HG02623 (cell line): Measurements from ENCODE around the gene HLA-DQA1.
"Not testable (repeated sequence)": the region's sequence is repeated elsewhere in the genome, so short reads cannot be mapped to it uniquely, and the experiment has no call there.

Source experiments
- ATAC-seq: cut with Tn5 transposase; IDR thresholded peaks from one replicate; pipeline ENCODE4 v1.9.1; 2021; ENCODE audit warnings: moderate library complexity; ENCODE audit not compliant: unreplicated experiment

Gene HLA-DQA1

DNA sequence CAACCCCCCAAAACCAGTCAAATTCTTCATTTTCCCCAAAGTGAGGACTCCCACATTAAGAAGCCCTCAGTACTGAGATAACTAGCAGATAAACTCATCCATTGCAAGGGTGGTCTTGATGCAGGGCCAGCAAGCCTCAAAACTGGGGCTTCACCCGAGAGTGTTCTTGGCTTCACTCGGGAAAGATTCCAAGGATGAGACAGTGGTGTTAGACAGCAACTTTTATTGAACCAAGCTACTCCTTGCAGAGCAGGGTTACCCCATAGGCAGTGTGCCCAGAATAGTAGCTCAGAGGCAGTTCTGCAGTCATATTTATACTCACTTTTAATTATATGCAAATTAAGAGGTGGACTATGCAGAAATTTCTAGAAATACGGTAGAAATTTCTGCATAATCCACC is 15.8 kb upstream of the HLA-DQA1 start:
- no peak for ATAC-seq

DNA sequence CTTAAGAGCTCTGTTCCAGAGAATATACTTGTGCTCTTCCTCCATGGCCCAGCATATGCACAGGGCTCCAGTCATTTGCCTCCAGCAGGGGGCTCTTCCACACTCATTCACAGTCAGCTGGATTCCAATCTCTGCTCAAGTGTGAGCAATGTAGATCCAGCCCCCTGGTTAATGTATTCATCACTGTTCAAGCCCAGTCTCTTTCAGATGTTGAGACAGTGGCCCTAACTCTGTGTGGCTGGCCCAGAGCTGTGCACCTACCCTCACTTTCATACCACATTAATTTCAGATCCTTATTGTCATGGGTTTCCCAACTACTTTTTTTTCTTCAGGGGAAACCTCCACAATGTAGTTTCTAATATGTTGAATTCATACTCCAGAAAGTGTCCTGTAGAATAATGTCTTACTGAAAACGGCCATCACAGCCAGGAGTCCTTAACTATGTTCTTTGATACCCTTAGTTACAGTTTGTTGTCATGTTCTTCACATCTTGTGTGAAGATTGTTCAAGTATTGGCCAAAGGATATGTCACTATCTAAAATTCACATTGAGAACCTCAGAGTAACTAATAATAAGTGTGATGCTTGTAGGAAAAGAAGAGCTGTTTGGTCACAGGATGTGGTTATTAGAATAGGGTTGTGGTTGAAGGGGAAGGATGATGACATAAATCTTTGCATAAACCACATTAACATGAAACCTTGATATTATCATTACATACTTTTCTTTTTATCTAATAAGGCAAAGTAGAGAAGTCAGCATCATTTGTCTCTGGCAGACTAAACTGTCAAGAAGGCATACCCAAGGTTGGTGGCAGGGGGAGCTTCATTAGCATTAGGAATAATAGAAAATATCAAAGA is 14.4 kb upstream of the HLA-DQA1 start:
- peak; percentile 57 for ATAC-seq

DNA sequence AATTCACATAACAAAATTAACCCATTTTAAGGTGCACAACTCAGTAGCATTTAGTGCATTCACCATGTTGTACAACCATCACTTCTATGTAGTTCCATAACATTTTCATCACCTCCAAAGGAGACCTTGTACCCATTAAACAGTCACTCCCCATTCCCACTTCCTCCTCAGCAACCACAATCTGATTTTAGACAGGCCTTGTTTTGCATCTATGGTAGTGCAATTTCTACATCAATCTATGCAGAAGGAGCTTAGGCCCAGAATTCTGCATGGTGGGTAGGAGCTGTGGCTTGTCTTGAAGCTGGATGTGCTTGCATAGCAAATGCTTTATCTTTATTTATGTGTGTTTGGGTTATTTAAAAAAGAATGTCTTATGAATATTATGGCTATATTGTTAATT is 13.5 kb upstream of the HLA-DQA1 start:
- ATAC-seq, result no peak

DNA sequence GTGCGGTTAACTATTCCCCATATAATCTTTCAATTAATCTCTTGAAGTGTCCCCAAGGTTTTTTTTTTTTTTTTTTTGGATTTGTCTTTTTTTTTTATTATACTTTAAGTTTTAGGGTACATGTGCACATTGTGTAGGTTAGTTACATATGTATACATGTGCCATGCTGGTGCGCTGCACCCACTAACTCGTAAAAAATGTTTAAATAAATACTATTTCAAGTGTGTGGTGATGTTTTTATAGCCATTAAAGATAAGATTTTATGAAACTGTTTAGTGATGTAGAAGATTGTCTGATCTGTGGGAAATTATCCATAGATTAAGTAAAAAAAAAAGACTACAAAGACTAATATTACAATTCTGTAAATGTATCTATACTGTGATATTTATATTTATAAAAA is 12.6 kb upstream of the HLA-DQA1 start:
- ATAC-seq, result no peak

DNA sequence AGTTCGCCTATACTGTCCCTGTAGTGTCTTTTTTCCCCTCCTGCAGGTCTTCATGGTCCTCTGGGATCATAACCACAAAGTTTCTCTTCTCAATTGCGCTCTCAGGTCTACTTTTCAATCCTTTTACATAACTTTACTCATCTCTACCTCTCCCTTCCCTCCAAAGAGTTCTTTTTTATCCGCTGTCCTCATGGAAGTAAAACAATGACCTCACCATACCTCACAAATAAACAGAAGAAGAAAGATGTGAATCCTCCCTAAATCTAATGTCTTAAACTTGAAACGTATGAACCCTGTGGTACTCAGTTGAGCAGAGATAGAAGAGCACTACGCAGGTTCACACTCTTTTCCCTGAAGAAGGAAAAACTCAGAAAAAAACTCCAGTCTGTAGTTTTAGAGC is 12.1 kb upstream of the HLA-DQA1 start:
- ATAC-seq, result no peak

DNA sequence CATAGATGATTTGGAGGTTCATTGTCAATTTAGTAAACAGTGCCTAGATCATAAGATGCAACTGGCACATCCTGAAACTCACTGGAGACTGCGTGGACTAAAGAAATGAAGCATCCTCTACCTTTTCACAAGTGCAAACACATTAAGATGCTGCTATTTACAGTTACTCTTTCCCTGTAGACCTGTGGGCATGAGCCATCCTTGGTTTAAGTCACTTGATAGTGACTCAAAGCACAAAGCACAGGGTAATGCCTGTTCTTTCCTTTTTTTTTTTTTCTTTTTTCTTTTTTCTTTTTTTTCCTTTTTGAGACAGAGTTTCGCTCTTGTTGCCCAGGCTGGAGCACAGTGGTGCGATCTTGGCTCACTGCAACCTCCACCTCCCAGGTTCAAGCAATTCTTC is 10.0 kb upstream of the HLA-DQA1 start:
- ATAC-seq, result no peak

DNA sequence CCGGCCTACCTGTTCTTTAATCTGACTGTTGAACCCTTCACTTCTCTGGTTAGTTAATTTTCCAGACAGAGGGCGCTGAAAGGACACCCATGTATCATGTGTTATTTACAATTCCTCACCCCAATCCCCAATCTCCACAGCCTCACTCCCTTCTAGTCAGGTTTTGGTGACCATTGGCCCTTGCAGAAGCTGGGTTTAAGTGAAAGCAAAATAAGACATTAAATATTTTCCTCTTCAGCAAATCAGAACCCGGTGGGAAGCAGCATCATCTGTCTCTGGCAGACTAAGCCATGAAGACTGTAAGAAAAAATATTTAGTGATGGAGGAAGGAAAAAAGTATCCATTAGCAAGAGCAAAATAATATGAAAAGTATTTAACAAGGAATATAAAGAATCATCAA is 9.4 kb upstream of the HLA-DQA1 start:
- ATAC-seq, result peak; percentile 38

DNA sequence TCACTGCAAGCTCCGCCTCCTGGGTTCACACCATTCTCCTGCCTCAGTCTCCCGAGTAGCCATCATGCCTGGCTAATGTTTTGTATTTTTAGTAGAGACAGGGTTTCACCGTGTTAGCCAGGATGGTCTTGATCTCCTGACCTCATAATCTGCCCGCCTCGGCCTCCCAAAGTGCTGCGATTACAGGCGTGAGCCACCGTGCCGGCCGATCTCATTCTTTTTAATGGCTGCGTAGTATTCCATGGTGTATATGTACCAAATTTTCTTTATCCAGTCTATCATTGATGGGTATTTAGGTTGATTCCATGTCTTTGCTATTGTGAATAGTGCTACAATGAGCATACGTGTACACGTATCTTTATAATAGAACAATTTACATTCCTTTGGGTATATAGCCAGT is 7.4 kb upstream of the HLA-DQA1 start:
- ATAC-seq, result not testable (repeated sequence)

DNA sequence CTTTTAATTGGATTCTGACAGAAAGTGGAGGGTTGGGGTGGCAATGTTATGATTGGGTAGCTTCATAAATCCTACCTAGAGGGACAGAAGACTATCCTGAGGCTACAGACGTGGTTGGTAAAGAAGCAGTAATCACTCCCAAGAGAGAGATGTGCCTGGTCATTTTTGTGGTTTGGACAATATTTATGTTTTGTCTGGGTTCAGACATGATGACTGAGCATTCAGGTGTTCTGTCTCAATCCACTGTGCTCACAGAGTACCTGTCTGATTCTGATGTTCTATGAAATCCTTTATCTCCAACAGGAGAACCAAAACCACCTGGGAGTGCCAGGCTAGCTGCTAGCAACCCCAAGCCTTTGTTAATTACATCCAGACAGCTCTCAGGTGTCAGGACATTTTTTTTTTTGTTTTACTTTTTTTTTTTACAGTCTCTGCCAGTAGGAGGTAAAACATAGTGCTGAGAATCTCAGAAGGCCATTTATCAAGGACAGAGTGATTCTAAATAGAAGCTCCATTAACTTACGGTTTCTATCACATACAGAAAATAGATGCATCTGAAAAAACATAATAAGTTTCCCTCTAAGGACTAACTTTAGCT is 1.6 kb upstream of the HLA-DQA1 start:
- no peak for ATAC-seq

DNA sequence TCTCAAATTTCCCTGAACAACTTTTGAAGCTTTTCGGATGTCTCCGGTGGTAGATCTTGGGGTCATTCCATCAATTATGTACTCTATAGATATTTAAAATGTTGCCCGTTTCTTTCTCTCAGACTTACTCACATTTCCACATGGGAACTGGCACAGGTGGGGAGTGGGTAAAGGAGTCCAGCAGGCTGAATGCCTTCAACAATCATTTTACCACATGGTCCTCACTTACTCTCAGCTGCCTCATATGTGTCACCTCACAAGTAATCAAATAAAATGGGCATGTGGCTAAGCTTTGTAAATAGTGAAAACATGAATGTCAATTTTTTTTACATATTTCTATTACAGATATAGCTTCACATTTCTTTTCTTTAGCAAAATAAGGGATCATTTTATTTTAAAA is 677 bp downstream of the HLA-DQA1 start:
- ATAC-seq, result no peak

DNA sequence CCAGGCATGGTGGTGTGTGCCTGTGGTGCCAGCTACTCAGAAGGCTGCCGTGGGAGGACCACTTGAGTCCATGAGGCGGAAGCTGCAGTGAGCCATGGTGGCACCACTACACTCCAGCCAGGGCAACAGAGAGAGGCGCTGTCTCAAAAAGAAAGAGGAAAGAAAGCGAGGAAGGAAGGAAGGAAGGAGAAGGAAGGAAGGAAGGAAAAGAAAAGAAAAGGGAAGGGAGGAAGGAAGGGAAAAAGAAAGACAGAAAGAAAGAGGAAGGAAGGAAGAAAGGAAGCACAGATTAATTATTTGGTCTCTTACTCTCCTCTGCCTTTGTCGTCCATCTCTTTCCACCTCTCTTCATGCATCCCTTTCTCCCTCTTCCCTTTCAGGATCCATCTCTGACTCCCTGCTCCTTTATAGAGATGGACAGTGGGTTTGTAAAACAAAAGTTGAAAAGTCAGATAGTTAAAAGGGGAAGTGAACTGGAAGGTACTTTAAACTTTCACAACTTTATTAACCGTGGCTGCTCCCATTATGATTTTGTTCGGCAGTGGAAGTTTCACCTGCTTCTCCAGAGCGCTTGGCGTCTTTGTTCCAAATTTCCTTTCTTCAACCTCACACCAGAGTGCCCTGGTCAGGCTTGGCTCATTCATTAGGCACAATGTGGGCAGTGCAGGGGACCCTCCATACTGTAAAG is 1.5 kb downstream of the HLA-DQA1 start:
- ATAC-seq, result no peak

DNA sequence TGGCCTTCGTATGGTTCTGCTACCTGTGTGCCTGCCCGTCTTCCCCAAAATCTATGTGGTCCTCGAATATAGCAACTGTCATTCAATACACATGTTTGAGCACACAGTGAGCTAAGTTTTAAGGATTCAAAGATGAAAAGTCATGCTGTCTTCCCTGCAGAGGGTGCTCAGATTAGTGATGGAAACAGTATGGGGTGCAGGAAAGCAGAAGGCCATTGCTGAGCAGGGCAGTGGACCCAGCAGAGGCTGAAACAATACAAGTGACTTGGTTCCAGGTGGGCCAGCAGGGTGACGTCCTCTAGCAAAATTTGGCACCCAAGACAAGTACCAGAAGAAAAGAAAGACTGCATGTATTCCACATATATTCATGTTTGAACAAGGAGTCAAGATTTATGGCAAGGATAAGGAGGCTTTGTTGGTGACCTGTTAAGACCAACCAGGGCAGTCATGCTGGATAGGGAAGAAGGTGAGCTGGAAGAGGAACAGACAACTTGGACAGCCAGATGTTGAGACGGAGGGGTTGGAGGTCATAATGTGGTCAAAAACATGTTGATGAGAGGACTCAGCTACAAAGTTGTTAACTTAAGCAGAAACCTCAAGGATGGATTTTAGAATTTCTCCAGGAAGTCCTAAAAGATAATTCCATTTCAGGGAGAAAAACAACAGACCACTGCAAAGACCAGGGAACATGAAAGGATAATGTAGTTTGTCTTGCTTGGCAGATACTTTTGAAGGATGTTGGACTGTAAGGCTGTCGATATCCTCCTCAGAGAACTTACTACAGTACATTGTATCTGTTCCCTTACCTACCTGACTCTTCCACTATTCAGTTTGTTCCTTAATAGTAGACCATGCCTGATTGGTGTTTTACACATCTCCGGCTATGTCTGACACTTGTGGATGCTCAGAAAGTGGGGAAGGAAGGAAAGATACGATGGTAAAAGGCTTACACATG is 2.5 kb downstream of the HLA-DQA1 start:
- no peak for ATAC-seq

DNA sequence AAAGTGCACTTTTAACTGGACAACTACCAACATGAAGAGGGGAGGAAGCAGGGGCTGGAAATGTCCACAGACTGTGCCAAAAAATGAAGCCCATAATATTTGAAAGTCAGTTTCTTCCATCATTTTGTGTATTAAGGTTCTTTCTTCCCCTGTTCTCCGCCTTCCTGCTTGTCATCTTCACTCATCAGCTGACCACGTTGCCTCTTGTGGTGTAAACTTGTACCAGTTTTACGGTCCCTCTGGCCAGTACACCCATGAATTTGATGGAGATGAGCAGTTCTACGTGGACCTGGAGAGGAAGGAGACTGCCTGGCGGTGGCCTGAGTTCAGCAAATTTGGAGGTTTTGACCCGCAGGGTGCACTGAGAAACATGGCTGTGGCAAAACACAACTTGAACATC is 3.9 kb downstream of the HLA-DQA1 start:
- ATAC-seq, result no peak

DNA sequence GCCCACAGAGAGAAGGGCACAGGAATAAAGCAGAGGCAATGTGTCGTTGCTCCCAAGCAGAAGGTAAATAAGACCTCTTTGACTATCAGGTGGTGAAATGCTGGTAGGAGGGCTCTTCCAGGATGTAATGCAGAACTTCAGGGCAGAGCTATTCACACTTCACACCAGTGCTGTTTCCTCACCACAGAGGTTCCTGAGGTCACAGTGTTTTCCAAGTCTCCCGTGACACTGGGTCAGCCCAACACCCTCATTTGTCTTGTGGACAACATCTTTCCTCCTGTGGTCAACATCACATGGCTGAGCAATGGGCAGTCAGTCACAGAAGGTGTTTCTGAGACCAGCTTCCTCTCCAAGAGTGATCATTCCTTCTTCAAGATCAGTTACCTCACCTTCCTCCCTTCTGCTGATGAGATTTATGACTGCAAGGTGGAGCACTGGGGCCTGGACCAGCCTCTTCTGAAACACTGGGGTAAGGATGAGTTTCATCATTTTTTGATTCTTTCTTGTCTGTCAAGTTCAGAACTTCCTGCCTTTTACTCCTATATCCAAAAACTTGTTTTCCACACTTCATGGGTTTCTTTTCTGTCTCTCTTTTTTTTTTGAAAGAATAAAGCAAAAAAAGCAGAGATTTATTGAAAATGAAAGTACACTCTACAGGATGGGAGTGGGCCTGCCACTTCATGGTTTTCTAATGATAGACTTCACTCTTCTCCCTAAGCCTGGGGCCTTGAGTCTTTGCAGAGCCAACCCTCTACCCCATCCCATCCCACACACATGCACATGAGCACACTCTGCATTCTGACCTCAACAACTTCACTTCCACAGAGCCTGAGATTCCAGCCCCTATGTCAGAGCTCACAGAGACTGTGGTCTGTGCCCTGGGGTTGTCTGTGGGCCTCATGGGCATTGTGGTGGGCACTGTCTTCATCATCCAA is 4.8 kb downstream of the HLA-DQA1 start:
- ATAC-seq, result not testable (repeated sequence)

DNA sequence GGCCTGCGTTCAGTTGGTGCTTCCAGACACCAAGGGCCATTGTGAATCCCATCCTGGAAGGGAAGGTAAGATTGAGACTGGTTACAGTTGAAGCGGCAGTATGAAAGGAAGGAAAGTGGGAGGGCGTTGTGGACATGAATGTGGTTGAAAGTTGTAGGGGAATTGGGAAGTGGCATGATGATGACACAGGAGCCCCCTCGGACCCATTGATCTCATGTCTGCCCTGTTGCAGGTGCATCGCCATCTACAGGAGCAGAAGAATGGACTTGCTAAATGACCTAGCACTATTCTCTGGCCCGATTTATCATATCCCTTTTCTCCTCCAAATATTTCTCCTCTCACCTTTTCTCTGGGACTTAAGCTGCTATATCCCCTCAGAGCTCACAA is 5.5 kb downstream of the HLA-DQA1 start:
- no peak for ATAC-seq

DNA sequence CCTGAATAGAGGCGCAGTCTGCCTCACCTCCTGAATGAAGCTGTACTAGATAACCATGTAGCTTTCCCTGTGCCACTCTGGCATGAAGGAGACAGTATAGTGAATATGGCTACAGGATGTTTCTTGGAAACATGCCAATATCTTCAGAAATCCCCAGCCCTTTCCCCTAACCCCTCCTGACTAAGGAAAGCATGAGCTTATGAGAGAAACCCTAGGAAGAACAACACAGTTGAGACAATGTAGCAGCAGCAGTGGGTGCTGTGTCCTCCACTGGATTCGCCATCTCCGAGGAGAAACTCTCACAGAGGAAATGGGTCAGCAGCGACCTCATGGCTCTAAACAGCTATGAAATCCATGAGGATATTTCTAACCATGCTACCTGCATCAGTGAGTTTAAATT is 6.7 kb downstream of the HLA-DQA1 start:
- ATAC-seq, result no peak

DNA sequence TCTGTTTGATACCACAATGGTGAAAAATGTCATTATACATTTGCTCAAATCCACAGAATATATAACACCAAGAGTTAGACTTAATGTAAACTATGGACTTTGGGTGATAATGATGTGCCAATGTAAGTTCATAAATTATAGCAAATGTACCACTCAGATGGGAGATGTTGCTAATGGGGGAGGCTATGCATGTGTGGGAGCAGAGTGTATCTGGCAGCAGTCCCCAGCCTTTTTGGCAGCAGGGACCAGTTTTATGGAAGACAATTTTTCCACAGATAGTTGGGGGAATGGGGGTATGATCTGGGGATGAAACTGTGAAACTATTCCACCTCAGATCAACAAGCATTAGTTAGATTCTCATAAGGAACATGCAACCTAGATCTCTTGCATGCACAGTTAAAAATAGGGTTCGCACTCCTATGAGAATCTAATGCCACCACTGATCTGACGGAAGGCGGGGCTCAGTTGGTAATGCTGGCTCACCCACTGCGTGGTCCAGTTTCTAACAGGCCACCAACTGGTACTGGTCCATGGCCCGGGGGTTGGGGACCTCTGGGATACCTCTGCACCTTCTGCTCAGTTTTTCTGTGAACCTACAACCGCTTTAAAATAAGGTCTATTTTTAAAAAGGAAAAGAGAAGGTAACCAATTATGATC is 8.0 kb downstream of the HLA-DQA1 start:
- no peak for ATAC-seq

DNA sequence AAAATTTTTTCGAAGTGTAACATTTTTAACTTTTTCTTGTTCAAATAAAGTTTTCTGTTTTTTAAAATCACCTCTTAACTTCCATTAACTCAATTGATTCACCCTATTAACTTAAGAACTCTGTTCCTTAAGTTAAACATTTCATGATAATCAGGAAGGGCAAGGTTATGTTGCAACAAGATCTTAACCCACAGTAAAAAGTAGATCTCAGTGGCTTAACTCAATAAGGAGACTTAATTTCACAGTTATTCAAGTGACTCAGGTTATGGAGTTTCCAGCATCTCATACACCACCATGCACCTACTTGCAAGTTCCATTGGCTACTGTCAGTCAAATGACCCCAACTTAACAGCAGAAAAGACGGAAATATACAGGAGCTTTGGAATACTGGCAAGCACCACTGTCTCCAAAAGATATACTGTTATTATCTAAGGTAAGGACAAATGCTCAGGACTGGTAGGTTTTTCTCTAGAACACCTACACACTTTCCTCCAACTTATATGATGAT is 18.1 kb downstream of the HLA-DQA1 start:
- ATAC-seq, result no peak

DNA sequence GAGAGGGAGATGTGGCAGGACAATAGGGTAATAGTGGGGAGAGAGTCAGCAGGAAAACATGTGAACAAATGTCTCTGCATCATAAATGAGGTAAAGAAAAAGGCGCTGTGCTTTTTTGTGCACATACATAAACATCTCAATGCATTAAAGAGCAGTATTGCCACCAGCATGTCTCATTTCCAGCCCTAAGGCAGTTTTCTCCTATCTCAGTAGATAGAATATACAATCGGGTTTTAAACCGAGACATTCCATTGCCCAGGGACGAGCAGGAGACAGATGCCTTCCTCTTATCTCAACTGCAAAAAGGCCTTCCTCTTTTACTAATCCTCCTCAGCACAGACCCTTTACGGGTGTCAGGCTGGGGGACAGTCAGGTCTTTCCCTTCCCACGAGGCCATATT is 20.1 kb downstream of the HLA-DQA1 start:
- ATAC-seq, result not testable (repeated sequence)
